NB4 (cell line): Measurements from ENCODE around the gene OXLD1.

Source experiments
- MYC ChIP-seq: IDR thresholded peaks from 2 replicates; pipeline ENCODE4 v1.6.1; 2011; ENCODE audit warnings: low read depth, low read length
- POLR2A ChIP-seq: IDR thresholded peaks from 2 replicates; pipeline ENCODE4 v1.6.1; 2011; ENCODE audit warnings: mild to moderate bottlenecking; ENCODE audit not compliant: insufficient read length; ENCODE audit errors: extremely low read depth
- TF ChIP-seq, protein P1 (sequence below): IDR thresholded peaks from one replicate; pipeline ENCODE4 v1.5.1; 2012; ENCODE audit warnings: low read depth, low read length
- TF ChIP-seq, protein P2 (sequence below): IDR thresholded peaks from 2 replicates; pipeline ENCODE4 v1.6.1; 2011; ENCODE audit warnings: low read depth, low read length

DNA sequence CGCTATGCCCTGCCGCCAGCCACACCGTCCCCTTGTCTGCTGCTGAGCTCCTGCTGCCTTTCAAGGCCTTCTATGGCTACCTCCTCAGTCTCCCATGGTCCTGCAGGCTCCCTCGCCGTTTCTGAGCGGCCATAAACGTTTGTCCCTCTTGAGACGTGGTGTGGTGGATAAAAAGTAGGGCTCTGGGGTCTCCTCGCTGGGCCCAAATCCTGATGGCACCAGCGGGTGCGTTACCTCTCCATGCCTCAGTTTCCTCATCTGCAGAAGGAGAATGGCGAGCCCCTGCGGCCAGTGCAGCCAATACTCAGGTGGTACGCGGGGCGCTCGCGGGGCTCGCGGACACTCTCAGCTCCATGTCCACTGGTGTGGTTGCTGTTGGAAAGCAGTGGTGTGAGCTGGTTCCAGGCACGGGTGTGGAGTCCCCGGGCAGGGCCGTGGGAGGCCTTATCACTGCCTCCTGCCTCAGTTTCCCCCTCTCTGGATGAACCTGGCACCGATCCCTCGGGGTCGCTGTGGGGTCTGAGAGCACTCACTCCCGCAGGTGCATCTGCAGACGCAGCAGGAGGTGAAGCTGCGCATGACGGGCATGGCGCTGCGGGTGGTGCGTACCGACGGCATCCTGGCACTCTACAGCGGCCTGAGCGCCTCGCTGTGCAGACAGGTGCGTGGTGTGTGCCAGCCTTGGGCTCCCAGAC, 48.2 kb upstream of the OXLD1 start:
- TF ChIP-seq, protein P1, sequence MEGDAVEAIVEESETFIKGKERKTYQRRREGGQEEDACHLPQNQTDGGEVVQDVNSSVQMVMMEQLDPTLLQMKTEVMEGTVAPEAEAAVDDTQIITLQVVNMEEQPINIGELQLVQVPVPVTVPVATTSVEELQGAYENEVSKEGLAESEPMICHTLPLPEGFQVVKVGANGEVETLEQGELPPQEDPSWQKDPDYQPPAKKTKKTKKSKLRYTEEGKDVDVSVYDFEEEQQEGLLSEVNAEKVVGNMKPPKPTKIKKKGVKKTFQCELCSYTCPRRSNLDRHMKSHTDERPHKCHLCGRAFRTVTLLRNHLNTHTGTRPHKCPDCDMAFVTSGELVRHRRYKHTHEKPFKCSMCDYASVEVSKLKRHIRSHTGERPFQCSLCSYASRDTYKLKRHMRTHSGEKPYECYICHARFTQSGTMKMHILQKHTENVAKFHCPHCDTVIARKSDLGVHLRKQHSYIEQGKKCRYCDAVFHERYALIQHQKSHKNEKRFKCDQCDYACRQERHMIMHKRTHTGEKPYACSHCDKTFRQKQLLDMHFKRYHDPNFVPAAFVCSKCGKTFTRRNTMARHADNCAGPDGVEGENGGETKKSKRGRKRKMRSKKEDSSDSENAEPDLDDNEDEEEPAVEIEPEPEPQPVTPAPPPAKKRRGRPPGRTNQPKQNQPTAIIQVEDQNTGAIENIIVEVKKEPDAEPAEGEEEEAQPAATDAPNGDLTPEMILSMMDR, result no peak
- TF ChIP-seq POLR2A (no peak), MYC (no peak)
- TF ChIP-seq, protein P2, sequence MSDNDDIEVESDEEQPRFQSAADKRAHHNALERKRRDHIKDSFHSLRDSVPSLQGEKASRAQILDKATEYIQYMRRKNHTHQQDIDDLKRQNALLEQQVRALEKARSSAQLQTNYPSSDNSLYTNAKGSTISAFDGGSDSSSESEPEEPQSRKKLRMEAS, result no peak
